ENCODE data around the gene FTSJ1. TPM values are rescaled to one million over a fixed set of nuclear protein-coding genes. Genes with fewer than 3 reads are reported as not detected.

The FTSJ1 gene
- polyA plus RNA-seq, 3 donors = 38.9 to 40.9 (median 40.1) TPM

DNA sequence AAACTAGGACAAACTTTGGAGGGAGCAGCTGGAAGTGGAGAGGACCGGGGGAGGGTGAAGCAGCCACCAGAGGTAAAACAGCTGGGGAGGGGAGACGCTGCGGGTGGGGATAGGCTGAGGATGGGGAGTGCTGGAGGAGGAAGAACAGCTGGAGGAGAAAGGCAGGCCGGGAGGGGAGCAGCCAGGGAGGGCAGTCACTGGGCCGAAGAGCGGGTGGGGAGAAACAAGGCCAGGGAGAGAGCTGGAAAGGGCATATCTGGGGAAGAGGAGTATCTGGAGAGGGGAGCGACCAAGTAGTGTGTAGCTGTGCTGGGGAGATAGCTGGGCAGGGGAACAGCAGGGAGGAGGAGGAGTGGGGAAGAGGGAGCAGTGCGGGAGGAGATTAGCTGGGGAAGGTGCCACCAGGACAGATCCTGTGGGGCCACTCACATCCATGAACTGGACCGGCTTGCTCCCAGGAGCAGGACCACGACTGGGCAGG is 8.7 kb upstream of the FTSJ1 start:
- no peak for DNase-seq (ENCODE audit: extremely low read depth in 1 of 11, low read depth in 9 of 11, low spot score in 4 of 11)

DNA sequence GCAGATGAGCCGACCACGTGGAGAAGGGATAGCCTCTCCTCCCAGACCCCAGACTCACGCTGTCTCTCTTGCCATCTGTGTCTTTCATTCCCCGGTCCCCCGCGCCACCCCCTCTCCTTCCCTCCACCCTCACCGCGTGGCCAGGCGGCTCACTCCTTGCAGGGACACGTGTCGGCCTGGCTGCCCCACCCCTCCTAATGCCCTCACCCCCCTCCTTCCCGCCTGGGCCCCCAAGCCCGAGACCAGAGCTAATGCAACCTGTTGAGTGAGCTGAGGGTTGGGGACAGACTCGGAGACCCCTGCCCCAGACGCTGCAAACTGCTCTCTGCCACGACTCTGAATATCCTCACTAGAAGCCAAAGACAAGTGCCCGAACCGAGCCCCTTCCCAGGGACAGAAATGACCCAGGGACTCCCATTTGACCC is 7.7 kb upstream of the FTSJ1 start:
- DNase-seq (ENCODE audit: extremely low read depth in 1 of 11, low read depth in 9 of 11, low spot score in 4 of 11) = no peak

DNA sequence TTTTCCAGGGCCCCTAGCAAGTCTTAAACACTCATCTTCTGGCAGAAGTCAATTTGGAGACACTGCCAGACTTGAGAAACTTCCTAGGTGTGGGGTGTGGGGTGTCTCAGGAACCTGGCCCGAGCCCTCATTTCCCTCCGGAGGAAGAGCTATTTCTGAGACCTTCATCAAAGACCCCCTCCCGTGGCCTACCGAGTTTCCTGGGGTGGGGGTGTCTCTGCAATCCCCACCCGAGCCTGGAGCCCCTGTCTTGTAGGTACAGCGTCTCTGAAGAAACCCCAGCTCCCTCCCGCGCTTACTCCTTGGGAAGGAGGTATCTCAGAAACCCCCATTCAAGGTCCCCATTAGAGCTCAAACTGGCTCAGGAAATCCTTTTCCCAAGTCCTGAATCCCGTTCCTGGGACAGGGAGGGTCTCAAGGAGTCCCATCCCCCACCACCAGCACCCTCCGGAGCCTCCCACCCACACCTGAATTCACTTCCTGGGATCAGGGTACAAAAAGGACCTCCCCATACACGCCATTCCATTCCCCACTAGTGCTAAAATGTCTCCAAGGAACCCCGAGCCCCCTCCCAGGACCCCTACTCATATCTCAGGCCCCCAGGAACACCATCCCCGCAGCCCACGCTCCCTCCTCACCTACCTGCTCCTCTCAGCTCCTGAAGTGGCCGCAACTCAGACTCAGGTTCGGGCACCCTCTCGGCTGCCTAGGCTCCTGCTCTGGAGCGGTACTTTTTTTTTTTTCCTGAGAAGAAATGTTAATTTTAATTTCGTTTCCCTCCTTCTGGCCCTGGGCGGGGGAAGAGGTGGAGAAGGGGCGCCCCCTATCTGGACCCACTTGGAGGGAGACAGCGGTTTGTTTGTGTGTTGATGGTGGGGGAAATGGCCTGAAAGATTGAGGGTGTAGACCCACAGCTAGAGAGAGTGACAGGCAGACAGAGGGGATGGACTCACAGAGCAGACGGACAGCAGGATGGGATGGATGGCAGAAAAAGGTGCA is 7.0 kb upstream of the FTSJ1 start:
- no peak for DNase-seq (ENCODE audit: extremely low read depth in 1 of 11, low read depth in 9 of 11, low spot score in 4 of 11)

DNA sequence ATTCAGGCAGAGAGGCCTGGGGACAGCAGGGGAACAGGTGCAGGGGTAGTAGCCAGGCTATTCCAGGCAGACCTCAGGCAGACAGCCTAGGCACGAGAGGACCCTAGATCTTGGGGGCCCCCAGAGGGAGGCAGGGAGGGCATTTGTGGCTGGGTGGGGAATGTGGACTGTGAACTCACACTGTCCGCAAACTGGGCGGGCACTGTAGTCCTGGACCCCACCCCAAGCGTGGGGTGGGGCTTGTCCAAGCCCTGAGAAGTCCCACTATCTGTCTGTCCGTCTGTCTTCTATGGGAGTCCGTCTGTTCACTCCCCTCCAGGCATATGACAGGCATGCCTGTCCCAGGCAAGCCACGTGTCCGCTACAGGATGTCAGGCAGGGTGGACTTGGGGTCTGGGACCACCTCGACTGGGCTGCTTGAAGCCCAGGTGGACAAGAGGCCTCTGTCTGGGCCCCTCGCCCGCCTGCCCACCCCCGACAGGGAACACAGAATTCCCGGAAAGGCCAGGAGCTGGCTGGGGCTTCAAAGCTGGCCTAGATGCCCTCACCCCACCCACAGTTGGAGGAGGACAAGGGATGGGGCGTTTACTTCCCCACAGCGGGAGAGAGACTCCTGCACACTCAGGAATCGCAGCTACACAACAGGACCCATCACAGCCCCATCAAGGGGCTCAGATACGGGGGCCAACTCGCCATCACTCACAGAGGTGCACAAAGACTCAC is 5.7 kb upstream of the FTSJ1 start, which contains the start of gene SLC38A5:
TSS of gene SLC38A5 (minus strand) at position 151 of the 723 bp plus-strand sequence. CDS start 2,336 bp downstream, outside the sequence.
- no peak for DNase-seq (ENCODE audit: extremely low read depth in 1 of 11, low read depth in 9 of 11, low spot score in 4 of 11)

DNA sequence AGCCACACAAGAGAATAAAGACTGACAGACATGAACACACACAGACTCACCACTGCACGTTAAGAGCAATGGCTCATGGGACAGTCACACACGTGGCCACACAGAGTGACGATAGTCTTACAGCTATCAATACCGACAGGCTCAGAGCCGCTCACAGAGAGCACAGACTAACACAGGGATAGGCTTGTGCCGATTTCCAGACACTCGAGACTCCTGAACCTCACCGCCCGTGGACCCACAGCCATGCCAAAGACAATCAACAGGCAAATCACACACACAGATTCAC is 5.2 kb upstream of the FTSJ1 start:
- no peak for DNase-seq (ENCODE audit: extremely low read depth in 1 of 11, low read depth in 9 of 11, low spot score in 4 of 11)

DNA sequence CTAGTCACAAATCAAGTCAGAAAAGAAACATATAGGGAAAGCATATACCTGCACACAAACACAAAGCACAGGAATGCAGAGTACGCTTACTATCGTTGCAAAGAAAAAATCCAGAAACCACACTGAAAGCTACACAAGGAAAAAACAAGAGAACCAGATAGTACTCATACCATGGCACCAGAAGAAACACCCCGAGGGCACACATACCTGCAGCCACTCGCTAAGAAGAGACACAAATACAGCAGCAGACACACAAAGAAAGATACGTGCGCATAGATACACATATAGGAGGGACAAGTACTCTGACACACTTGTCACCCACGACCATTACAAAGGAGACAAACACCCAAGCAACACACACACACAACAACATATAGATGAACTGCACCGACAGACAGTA is 4.5 kb upstream of the FTSJ1 start:
- no peak for DNase-seq (ENCODE audit: extremely low read depth in 1 of 11, low read depth in 9 of 11, low spot score in 4 of 11)

DNA sequence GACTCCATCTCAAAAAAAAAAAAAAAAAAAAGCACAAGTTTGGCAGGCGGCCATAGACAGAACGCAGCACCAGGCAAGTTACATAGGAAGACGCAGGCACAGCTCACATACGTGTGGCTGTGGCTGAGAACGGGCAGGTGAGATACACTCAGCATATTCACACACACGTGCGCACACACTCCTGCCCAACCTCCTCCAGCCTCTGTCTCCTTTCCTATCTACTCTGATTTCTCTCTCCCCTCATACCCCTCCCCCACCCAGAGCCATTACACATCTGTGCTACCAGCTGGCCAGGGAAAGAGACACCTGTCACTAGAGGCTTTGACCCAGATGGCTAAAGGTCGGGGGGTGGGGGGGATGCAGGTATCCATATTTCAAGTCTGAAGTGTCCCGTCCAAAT is 3.8 kb upstream of the FTSJ1 start:
- DNase-seq (ENCODE audit: extremely low read depth in 1 of 11, low read depth in 9 of 11, low spot score in 4 of 11) = no peak

DNA sequence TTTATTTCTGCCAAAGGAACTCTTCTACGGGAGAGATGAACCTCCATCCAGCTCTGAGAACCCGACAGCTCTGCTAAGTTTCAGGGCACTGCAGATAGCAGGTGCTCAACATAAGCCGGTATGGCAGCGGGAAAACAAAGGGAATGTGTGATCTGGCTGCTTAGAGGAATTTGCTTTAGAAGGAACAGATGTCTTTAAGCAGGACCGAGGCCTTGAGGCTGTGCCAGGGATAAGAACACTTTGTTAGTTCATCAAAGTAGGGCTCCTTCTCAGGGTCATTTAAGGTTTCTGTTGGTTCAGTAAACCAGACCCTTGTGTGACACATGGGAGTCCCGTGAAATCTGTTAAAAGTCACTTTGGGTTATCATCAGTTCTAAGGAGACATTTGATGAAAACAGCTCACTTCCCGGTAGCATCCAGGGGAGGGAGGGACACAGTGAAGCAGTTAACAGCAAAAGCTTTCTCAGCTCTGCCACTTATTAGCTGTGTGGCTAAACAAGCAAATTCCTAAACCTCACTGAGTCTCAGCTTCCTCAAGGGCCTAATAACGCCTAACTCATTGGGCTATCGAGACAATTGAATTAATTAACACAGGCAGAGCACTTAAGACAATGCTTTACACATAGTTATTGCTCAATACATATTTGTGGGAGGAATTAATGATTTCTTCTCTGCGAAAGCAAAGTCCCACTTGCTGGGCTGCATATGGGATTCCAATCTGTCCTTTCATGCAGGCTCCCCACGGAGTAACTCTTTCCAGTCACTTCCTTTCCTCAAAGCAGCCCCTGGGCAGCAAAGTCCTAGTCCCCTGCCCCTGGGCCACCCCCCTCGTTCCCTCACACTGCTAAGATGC is 2.9 kb upstream of the FTSJ1 start:
- no peak for DNase-seq (ENCODE audit: extremely low read depth in 1 of 11, low read depth in 9 of 11, low spot score in 4 of 11)

DNA sequence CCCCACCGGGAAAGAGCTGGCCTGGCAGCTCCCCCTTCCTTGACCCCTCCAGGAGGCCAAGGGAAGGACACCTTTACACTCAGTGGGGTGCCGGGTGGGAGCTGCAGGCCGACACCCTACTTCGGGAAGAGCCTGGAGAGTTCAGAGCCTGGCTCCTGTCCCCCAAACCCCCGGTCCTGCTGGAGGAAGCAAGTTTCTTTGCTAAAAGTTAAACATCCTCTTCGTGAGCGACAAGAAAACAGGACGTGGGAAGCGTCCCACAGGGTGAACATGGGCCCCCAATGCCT is 2.4 kb upstream of the FTSJ1 start:
- no peak for DNase-seq (ENCODE audit: extremely low read depth in 1 of 11, low read depth in 9 of 11, low spot score in 4 of 11)

DNA sequence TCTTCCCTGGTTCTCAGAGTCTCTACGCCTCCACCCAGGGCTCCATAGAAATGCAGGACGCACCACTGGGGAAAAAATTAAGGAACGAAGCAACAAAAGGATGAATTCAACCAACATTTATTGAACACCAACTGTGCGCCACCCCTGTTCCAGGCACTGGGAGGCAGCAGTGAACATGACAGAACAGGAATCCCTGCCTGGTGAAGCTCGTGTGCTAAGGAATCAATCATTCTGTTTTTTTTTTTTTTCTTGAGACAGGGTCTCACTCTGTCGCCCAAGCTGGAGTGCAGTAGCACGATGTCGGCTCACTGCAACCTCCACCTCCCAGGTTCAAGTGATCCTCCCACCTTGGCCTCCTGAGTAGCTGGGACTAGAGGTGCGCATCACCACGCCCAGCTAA is 1.9 kb upstream of the FTSJ1 start:
- no peak for DNase-seq (ENCODE audit: extremely low read depth in 1 of 11, low read depth in 9 of 11, low spot score in 4 of 11)

DNA sequence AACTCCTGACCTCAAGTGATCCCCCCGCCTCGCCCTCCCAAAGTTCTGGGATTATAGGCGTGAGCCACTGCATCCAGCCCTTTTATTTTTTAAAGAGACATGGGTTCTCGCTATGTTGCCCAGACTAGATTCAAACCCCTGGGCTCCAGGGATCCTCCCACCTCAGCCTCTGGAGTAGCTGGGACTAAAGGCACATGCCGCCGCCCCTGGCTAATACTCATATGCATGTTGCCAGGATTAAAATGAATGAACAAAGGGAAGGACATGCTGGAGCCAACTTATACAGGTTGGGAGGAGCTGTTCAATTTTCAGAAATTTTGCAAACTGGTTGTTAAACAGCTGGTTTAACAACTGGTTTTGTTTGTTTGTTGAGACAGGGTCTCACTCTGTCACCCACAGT is 1.4 kb upstream of the FTSJ1 start:
- DNase-seq (ENCODE audit: extremely low read depth in 1 of 11, low read depth in 9 of 11, low spot score in 4 of 11) = no peak

DNA sequence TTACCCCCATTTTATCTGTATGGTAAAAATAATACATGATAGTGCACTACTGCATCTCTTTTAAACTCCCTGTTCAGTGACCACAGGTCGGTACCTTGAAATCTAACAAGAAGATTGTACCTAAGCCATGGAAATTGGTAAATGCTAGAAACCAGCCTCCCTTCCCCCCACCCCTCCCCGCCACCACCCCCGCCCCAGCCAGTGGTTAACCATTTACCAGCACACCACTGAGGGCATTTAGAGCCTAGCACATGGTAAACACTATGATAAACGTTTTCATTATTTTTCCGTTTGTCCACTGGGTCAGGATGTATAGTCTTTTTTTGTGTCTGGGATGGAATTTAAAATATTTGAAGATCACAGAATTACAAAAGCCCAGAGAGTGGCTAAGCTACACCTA is 703 bp upstream of the FTSJ1 start:
- no peak for DNase-seq (ENCODE audit: extremely low read depth in 1 of 11, low read depth in 9 of 11, low spot score in 4 of 11)

DNA sequence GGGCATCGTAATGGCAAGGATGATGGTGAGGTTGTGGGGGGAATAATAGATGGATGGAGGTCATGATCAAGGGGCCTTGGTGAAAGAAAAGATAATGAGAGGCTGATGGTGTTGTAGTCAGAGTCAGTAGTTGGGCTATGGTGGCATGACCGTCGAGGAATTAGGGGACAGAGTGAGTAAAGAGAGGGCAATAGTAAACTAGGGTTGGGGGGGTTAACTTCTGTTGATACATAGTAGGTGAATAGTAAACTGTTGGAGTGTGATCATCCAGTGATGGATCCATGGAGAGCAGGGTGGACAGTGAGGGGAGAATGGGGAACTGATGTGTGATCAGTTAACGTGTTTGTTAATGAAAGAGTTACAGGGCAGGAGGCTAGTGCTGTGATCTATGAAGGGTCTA is 920 bp downstream of the FTSJ1 start:
- DNase-seq (ENCODE audit: extremely low read depth in 1 of 11, low read depth in 9 of 11, low spot score in 4 of 11) = no peak

DNA sequence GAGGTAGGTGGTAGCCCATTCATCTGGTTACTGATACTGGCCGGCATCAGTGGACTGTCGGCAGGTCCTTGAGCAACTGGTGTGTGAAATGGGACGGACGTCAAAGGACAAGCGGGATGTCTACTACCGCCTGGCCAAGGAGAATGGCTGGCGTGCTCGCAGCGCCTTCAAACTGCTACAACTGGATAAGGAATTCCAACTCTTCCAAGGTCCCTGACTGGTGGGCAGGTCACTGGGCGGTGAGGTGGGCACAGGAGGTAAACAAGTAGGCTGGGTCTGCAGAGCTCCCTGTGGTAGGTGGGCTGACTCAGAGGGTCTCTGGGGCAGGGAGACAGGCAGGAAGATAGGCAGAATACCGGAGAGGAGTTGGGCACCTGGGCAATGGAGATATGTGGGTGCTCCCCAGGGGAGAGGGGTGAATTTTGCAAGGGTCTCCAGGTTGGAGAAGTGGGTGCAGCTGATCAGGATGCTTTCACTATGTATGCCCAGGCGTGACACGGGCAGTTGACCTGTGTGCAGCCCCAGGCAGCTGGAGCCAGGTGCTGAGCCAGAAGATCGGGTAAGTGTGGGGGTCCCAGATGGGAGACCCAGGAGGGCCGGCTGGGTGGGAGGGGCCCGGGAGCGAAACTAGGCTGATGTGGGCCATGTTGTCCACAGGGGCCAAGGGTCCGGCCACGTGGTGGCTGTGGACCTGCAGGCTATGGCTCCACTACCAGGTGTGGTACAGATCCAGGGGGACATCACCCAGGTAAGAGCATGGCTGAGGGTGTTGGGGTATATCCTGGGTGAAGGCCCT is 2.2 kb downstream of the FTSJ1 start:
- no peak for DNase-seq (ENCODE audit: extremely low read depth in 1 of 11, low read depth in 9 of 11, low spot score in 4 of 11)

DNA sequence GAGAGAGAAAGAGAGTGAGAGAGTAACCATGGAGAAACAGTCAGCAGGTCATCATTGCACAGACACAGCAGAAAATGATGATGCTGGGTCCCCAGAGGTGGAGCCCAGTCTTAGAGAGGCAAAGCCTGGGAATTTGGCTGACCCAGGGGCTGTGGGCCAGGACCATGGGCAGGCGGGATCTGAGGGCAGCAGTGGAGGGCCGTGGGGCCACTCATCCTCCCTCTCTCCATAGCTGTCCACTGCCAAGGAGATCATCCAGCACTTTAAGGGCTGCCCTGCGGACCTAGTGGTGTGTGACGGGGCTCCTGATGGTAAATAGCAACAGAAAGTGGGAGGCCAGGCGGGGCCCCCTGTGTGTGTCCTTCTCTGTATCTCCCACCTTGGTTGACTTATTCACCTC is 2.8 kb downstream of the FTSJ1 start:
- DNase-seq (ENCODE audit: extremely low read depth in 1 of 11, low read depth in 9 of 11, low spot score in 4 of 11) = no peak

DNA sequence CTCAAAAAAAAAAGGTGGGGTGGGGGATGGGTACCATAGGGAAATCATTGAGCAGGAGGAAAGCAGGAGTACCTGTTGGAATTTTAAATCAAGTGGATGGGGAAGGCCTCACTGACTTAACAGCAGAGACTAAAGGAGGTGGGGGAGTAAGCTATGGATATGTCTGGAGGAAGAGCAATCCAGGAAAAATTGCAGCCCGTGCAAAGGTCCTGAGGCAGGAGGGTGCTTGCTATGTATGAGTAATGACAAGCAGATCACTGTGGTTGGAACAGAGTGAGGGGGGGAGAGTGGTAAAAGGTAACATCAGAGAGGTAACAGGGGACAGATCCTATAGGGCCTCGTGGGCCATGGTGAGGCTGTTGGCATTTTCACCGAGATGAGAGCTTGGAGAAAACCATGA is 4.1 kb downstream of the FTSJ1 start:
- no peak for DNase-seq (ENCODE audit: extremely low read depth in 1 of 11, low read depth in 9 of 11, low spot score in 4 of 11)

DNA sequence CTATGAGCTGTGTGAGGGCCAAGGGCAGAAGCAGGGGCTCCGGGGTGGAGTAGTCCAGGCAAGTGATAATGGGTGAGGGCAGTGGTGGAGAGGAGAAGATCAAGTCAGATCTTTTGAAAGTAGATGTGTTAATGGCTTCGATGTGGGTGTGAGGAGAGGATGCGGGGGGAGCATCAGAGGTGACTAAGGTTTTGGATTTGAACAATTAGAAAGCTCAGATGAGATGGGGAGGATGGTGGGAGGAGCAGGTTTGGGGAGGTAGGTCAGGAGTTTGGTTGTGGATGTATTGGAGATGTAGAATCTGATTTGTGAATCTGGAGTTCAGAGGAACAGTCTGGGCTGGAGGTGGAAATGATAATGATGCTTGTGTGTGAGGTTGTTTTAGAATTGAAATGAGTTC is 4.6 kb downstream of the FTSJ1 start:
- DNase-seq (ENCODE audit: extremely low read depth in 1 of 11, low read depth in 9 of 11, low spot score in 4 of 11) = no peak

DNA sequence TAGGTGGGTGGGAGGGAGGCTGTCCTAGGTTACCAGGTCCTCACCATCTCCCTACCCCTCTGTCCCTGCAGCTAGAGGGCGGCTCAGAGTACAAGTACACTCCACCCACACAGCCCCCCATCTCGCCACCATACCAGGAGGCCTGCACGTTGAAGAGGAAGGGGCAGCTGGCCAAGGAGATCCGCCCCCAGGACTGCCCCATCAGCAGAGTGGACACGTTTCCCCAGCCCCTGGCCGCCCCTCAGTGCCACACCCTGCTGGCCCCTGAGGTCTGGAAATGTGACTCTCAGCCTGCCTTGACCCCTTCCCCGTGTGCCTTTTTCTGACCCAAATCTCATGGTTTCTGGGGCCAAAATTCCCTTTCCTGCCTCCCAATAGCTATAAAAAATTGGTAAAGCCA is 6.5 kb downstream of the FTSJ1 start:
- no peak for DNase-seq (ENCODE audit: extremely low read depth in 1 of 11, low read depth in 9 of 11, low spot score in 4 of 11)

DNA sequence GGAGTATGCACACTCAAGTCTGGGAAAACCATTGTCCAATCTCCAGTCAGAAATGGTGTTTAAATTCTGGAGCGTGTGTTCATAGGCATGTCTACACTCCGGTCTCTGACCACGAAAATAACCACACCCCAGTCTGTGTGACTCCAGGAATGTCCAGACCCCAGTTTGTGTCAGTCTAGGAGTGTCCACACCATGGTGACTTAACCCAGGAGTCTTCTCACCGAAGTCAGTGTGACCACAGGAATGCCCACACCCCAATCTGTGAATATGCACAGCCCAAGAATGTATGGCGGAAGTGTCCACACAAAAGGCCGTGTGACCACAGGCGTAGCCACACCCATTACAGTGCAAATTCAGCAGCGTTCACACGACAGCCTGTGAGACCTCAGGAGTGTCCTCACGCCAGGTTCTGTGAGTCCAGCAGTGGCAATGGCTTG is 11.4 kb downstream of the FTSJ1 start:
- no peak for DNase-seq (ENCODE audit: extremely low read depth in 1 of 11, low read depth in 9 of 11, low spot score in 4 of 11)

Data from renal cortex interstitium (tissue), 11 donors.